Chondrocyte (in vitro differentiated cells): Measurements from ENCODE around the gene SLC39A3. TPM values are rescaled to one million over a fixed set of nuclear protein-coding genes. Genes with fewer than 3 reads are reported as not detected.

Experiments
- DNase-seq: peaks from one replicate; pipeline ENCODE4 v3.0.0; 2021; ENCODE audit warnings: mixed read lengths, low spot score
- H3K27ac Mint-ChIP-seq: one replicate; pipeline ENCODE4 v1.8.0; 2021; ENCODE audit warnings: mild to moderate bottlenecking, moderate library complexity, mixed read lengths; ENCODE audit not compliant: unreplicated experiment
- H3K27me3 Mint-ChIP-seq: 2 replicates; pipeline ENCODE4 v1.8.0; 2021; ENCODE audit warnings: low read depth, mixed read lengths
- H3K36me3 Mint-ChIP-seq: 2 replicates; pipeline ENCODE4 v1.8.0; 2021; ENCODE audit warnings: low read depth, mixed read lengths
- H3K4me1 Mint-ChIP-seq: 2 replicates; pipeline ENCODE4 v1.8.0; 2021; ENCODE audit warnings: low read depth, mild to moderate bottlenecking, mixed read lengths
- H3K4me3 Mint-ChIP-seq: one replicate; pipeline ENCODE4 v1.8.0; 2021; ENCODE audit warnings: mild to moderate bottlenecking, moderate library complexity, mixed read lengths; ENCODE audit not compliant: unreplicated experiment
- H3K9me3 Mint-ChIP-seq: 2 replicates; pipeline ENCODE4 v1.8.0; 2021; ENCODE audit warnings: low read depth, mixed read lengths
- CTCF ChIP-seq: fragments of 200-600 bp; sonication (generic); IDR thresholded peaks from 2 replicates; pipeline ENCODE4 v1.5.0; 2021; ENCODE audit warnings: antibody characterized with exemption, mild to moderate bottlenecking, moderate library complexity
- total RNA-seq: library from RNA; stranded (reverse); gene quantifications from 3 replicates; pipeline ENCODE4 v1.2.1, GENCODE V29; 2021

Gene SLC39A3
- total RNA-seq, 1 donor from 2014 or later, result 32.7 TPM

GRCh38 chr19:2733930-2734588 lies 5.8 kb downstream of the SLC39A3 start:
- H3K27me3 Mint-ChIP-seq, result no peaks in the 10 kb centered on the region
- peak overlapping the region; percentile 79 for H3K27ac Mint-ChIP-seq
- H3K4me1 Mint-ChIP-seq, result peaks cover 7% of the 10 kb centered on the region
- H3K36me3 Mint-ChIP-seq, result peaks cover 10% of the 10 kb centered on the region
- H3K4me3 Mint-ChIP-seq, result no peak overlapping the region
- DNase-seq, result peak; percentile 76
- no peaks in the 10 kb centered on the region for H3K9me3 Mint-ChIP-seq
- no peak for TF ChIP-seq CTCF

- H3K27me3 Mint-ChIP-seq, result no peaks in the 10 kb centered on the region
Observed at GRCh38 chr19:2732883-2733282, 6.9 kb downstream of the SLC39A3 start.

GRCh38 chr19:2732157-2732725 lies 7.6 kb downstream of the SLC39A3 start:
- H3K4me3 Mint-ChIP-seq, result no peak overlapping the region
- no peak for TF ChIP-seq CTCF

More at GRCh38 chr19:2732883-2733282, 6.9 kb downstream of the SLC39A3 start:
- peak; percentile 90 for DNase-seq
- Mint-ChIP-seq H3K36me3 (peaks cover 10% of the 10 kb centered on the region), H3K27ac (no peak overlapping the region), H3K4me1 (no peaks in the 10 kb centered on the region), H3K9me3 (no peaks in the 10 kb centered on the region), H3K4me3 (no peak overlapping the region)
- TF ChIP-seq CTCF, result no peak

GRCh38 chr19:2731181-2731995 lies 8.4 kb downstream of the SLC39A3 start:
- Mint-ChIP-seq H3K36me3 (peaks cover 7% of the 10 kb centered on the region), H3K4me3 (no peak overlapping the region), H3K4me1 (peaks cover 4% of the 10 kb centered on the region), H3K27ac (no peak overlapping the region), H3K27me3 (peaks cover 3% of the 10 kb centered on the region), H3K9me3 (no peaks in the 10 kb centered on the region)
- DNase-seq, result peak; percentile 82
- no peak for TF ChIP-seq CTCF

More at GRCh38 chr19:2732157-2732725, 7.6 kb downstream of the SLC39A3 start:
- no peaks in the 10 kb centered on the region for H3K9me3 Mint-ChIP-seq
- peak; percentile 71 for DNase-seq
- no peak overlapping the region for H3K27ac Mint-ChIP-seq
- no peaks in the 10 kb centered on the region for H3K27me3 Mint-ChIP-seq
- no peaks in the 10 kb centered on the region for H3K4me1 Mint-ChIP-seq
- H3K36me3 Mint-ChIP-seq, result peaks cover 10% of the 10 kb centered on the region
